ENCODE results near the gene DENND1A.
A peak's percentile ranks its signal among the peaks of the same experiment; 100 is the strongest.

The DENND1A gene

DNA sequence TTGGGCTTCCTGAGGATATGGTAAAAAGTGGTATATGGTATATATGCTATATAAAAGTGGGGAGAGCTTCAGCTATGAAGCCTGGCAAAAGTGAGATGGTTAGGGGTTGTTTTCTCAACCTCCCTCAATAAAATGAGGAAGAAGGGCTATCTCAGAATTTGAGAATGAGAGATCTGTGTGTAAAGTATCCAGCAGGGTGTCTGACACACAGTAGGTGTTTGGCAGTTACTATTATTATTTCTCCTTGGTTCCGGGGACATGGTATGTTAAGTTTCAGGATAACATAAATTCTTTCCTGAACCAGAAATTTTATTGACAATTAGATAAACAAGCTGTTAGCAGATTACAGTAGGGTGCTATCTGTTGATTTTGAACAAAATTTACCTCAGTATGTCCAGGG lies 94.1 kb downstream of the DENND1A start:
- Histone ChIP-seq H3K4me3 (ENCODE audit: low read length in 2 of 2) (no peak overlapping the region), H3K79me1 (ENCODE audit: low read depth, low read length) (peaks cover 5% of the 10 kb centered on the region), H4K8ac (ENCODE audit: low read depth, low read length) (no peak overlapping the region), H4K91ac (ENCODE audit: low read depth, low read length, poor library complexity) (no peak overlapping the region), H3K27me3 (ENCODE audit: control insufficient read depth in 3 of 3, insufficient read depth in 3 of 3, low read depth in 1 of 3, low read length in 3 of 3) (no peaks in the 10 kb centered on the region), H3K14ac (ENCODE audit: low read length) (no peak overlapping the region), H3K27ac (replicated peaks; ENCODE audit: low read length) (no peak overlapping the region), H3K4me1 (ENCODE audit: control insufficient read depth in 2 of 2, insufficient read depth in 1 of 2, low read depth in 1 of 2, low read length in 2 of 2) (peaks cover 5 to 8% of the 10 kb centered on the region in 2 donors), H3K9me3 (replicated peaks in 1 of 2; ENCODE audit: control insufficient read depth in 2 of 2, insufficient read depth in 1 of 2, low read depth in 1 of 2, low read length in 2 of 2) (peaks cover 0 to 1% of the 10 kb centered on the region in 2 donors), H3K9ac (ENCODE audit: low read depth, low read length, poor library complexity) (no peak overlapping the region), H2BK15ac (ENCODE audit: low read length) (no peak overlapping the region), H3K18ac (ENCODE audit: low read length) (no peak overlapping the region), H2AK5ac (ENCODE audit: low read depth, low read length) (no peak overlapping the region), H3K23ac (ENCODE audit: low read depth, low read length, poor library complexity) (no peak overlapping the region), H3K36me3 (replicated peaks in 1 of 2; ENCODE audit: control insufficient read depth in 2 of 2, insufficient read depth in 2 of 2, low read length in 2 of 2) (no peaks in the 10 kb centered on the region), H2BK12ac (ENCODE audit: low read length) (no peak overlapping the region), H2BK5ac (ENCODE audit: low read length) (no peak overlapping the region), H2BK120ac (ENCODE audit: low read depth, low read length) (no peak overlapping the region), H3K4ac (ENCODE audit: low read length) (no peak overlapping the region), H2AFZ (ENCODE audit: low read length) (no peak overlapping the region), H3K4me2 (ENCODE audit: insufficient read depth, low read length, poor library complexity, severe bottlenecking) (no peak overlapping the region)
- DNase-seq (ENCODE audit: low spot score), result no peak
- WGBS, 2 donors (ENCODE audit: extremely low coverage in 2 of 2, insufficient read length in 2 of 2, insufficient replicate concordance in 1 of 2), result no CpG with 5 or more reads among the region's 1 CpG

DNA sequence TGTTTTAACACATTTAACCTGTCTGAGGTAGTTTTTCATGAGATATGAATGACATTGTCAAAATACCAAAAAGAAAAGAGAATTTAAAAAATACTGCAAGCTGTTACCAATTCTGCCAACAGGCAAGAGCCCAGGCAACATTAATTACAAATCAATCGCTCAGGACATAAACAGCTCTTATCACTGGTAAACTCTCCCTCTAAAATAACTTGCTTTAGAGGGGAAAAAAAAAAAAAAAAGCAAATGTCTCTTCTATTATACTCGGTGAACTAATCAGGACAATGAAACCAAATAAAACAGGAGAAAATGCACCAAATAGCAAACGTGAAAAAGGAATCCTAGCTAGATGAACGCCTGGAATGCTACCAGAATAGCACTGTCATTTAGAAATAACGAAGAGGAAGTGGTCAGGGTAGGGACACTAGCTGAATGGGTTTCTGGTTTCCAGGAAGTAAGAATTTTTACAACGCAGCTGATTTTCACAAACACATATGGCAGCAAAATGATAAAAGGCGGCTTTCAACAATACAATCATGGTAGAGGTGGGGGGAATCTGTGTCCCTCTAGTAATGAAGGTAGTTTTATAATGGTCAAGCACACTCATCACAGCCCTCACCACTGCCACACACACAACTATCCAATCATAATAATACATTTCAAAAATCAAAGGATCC lies 94.9 kb downstream of the DENND1A start:
- Histone ChIP-seq H3K14ac (ENCODE audit: low read length) (no peak overlapping the region), H3K4me1 (ENCODE audit: control insufficient read depth in 2 of 2, insufficient read depth in 1 of 2, low read depth in 1 of 2, low read length in 2 of 2) (peaks cover 5 to 8% of the 10 kb centered on the region in 2 donors), H2AFZ (ENCODE audit: low read length) (no peak overlapping the region), H3K79me1 (ENCODE audit: low read depth, low read length) (peaks cover 5% of the 10 kb centered on the region), H3K4me2 (ENCODE audit: insufficient read depth, low read length, poor library complexity, severe bottlenecking) (no peak overlapping the region), H2BK12ac (ENCODE audit: low read length) (no peak overlapping the region), H3K23ac (ENCODE audit: low read depth, low read length, poor library complexity) (no peak overlapping the region), H4K91ac (ENCODE audit: low read depth, low read length, poor library complexity) (no peak overlapping the region), H3K4ac (ENCODE audit: low read length) (no peak overlapping the region), H3K4me3 (ENCODE audit: low read length in 2 of 2) (no peak overlapping the region), H2AK5ac (ENCODE audit: low read depth, low read length) (no peak overlapping the region), H2BK5ac (ENCODE audit: low read length) (no peak overlapping the region), H4K8ac (ENCODE audit: low read depth, low read length) (no peak overlapping the region), H3K36me3 (replicated peaks in 1 of 2; ENCODE audit: control insufficient read depth in 2 of 2, insufficient read depth in 2 of 2, low read length in 2 of 2) (no peaks in the 10 kb centered on the region), H2BK120ac (ENCODE audit: low read depth, low read length) (no peak overlapping the region), H3K9me3 (replicated peaks in 1 of 2; ENCODE audit: control insufficient read depth in 2 of 2, insufficient read depth in 1 of 2, low read depth in 1 of 2, low read length in 2 of 2) (peaks cover 1 to 2% of the 10 kb centered on the region in 2 donors), H2BK15ac (ENCODE audit: low read length) (no peak overlapping the region), H3K27ac (replicated peaks; ENCODE audit: low read length) (peak overlapping the region; percentile 52), H3K9ac (ENCODE audit: low read depth, low read length, poor library complexity) (no peak overlapping the region), H3K18ac (ENCODE audit: low read length) (no peak overlapping the region), H3K27me3 (ENCODE audit: control insufficient read depth in 3 of 3, insufficient read depth in 3 of 3, low read depth in 1 of 3, low read length in 3 of 3) (no peaks in the 10 kb centered on the region)
- WGBS, 2 donors (ENCODE audit: extremely low coverage in 2 of 2, insufficient read length in 2 of 2, insufficient replicate concordance in 1 of 2), result no CpG with 5 or more reads among the region's 7 CpGs
- peak; percentile 17 for DNase-seq (ENCODE audit: low spot score)

DNA sequence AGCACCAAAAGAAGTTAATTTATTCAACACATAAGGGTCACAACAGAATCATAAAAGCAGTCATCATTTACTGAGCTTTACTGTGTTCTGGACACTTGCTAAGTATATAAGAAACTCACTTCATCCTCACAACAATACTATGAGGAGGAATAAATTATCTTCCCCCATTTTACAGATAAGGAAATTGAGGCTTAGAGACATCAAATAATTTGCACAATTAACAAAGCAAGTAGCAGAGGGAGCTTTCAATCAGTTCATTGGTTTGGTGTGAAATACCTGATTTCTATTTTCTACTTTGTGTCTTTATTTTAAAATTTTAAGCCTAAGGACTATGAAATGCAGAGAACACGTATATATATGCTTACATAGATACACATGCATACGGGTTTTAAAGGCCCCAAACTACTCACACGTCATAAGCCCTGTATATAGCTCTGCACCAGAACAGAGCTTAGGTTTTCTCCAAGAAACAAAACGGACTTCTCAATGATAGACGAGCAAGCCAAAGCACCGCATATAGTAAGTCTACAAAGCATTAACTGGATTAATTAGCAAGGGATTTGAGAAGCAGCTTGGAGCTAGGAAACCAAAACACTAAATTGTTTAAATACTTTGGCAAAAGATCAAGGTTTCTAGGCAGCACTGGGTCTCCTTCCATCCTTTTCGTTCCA lies 95.6 kb downstream of the DENND1A start:
- Histone ChIP-seq H3K27me3 (ENCODE audit: control insufficient read depth in 3 of 3, insufficient read depth in 3 of 3, low read depth in 1 of 3, low read length in 3 of 3) (no peaks in the 10 kb centered on the region), H3K9ac (ENCODE audit: low read depth, low read length, poor library complexity) (no peak overlapping the region), H3K4me3 (ENCODE audit: low read length in 2 of 2) (no peak overlapping the region), H2BK120ac (ENCODE audit: low read depth, low read length) (no peak overlapping the region), H4K91ac (ENCODE audit: low read depth, low read length, poor library complexity) (no peak overlapping the region), H3K36me3 (replicated peaks in 1 of 2; ENCODE audit: control insufficient read depth in 2 of 2, insufficient read depth in 2 of 2, low read length in 2 of 2) (no peaks in the 10 kb centered on the region), H3K4me1 (ENCODE audit: control insufficient read depth in 2 of 2, insufficient read depth in 1 of 2, low read depth in 1 of 2, low read length in 2 of 2) (peaks cover 5 to 8% of the 10 kb centered on the region in 2 donors), H2BK5ac (ENCODE audit: low read length) (no peak overlapping the region), H3K14ac (ENCODE audit: low read length) (no peak overlapping the region), H2AK5ac (ENCODE audit: low read depth, low read length) (no peak overlapping the region), H3K23ac (ENCODE audit: low read depth, low read length, poor library complexity) (no peak overlapping the region), H4K8ac (ENCODE audit: low read depth, low read length) (no peak overlapping the region), H3K4ac (ENCODE audit: low read length) (no peak overlapping the region), H3K79me1 (ENCODE audit: low read depth, low read length) (peaks cover 5% of the 10 kb centered on the region), H2BK12ac (ENCODE audit: low read length) (no peak overlapping the region), H2BK15ac (ENCODE audit: low read length) (no peak overlapping the region), H3K18ac (ENCODE audit: low read length) (no peak overlapping the region), H3K9me3 (replicated peaks in 1 of 2; ENCODE audit: control insufficient read depth in 2 of 2, insufficient read depth in 1 of 2, low read depth in 1 of 2, low read length in 2 of 2) (peaks cover 1 to 9% of the 10 kb centered on the region in 2 donors), H3K4me2 (ENCODE audit: insufficient read depth, low read length, poor library complexity, severe bottlenecking) (no peak overlapping the region), H2AFZ (ENCODE audit: low read length) (no peak overlapping the region), H3K27ac (replicated peaks; ENCODE audit: low read length) (peak overlapping the region; percentile 52)
- DNase-seq (ENCODE audit: low spot score), result peak; percentile 23
- no CpG with 5 or more reads among the region's 7 CpGs for WGBS, 2 donors (ENCODE audit: extremely low coverage in 2 of 2, insufficient read length in 2 of 2, insufficient replicate concordance in 1 of 2)

DNA sequence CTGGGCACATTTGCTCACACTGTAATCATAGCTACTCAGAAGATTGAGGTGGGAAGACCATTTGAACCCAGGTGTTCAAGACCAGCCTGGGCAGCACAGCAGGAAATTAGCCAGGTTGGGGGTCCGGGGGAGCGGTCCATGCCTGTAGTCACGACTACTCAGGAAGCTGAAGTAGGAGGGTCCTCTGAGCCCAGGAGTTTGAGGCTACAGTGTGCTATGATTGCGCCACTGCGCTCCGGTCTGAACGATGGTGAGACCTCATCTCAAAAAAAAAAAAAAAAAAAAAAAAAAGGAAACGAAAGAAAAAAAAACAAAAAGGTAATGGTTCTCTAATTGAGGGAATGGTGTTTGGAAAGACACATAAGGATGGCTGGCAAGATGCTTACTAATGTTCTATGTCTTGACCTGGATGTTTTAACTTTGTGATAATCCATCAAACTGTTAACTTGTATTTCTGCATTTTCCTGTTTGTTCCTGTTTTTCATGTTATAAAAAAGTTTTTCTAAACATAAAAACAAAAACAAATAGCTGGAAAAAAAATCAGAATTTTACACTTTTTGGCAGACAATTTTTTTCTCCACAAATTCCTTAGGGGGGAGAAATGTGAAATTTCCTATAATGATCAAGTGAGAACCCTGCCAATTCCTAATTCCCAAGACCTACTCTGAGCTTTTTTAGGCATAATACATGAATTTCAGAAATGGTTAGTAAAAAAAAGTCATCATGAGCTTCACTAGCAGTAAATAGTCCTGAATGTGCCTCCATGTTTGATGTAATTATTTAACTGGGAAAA lies 96.9 kb downstream of the DENND1A start:
- H3K18ac ChIP-seq (ENCODE audit: low read length), result peak overlapping the region; percentile 74
- no peak overlapping the region for H3K23ac ChIP-seq (ENCODE audit: low read depth, low read length, poor library complexity)

More for the DNA sequence above, 96.9 kb downstream of the DENND1A start:
- no peak overlapping the region for H2BK5ac ChIP-seq (ENCODE audit: low read length)
- peaks cover 5% of the 10 kb centered on the region for H3K79me1 ChIP-seq (ENCODE audit: low read depth, low read length)
- no peak overlapping the region for H2BK12ac ChIP-seq (ENCODE audit: low read length)
- H3K14ac ChIP-seq (ENCODE audit: low read length), result no peak overlapping the region
- H2AFZ ChIP-seq (ENCODE audit: low read length), result no peak overlapping the region
- no peak overlapping the region for H3K4me2 ChIP-seq (ENCODE audit: insufficient read depth, low read length, poor library complexity, severe bottlenecking)
- no peak overlapping the region for H2AK5ac ChIP-seq (ENCODE audit: low read depth, low read length)
- no peak overlapping the region for H4K8ac ChIP-seq (ENCODE audit: low read depth, low read length)
- no peaks in the 10 kb centered on the region for H3K36me3 ChIP-seq (replicated peaks in 1 of 2; ENCODE audit: control insufficient read depth in 2 of 2, insufficient read depth in 2 of 2, low read length in 2 of 2)
- WGBS, 2 donors (ENCODE audit: extremely low coverage in 2 of 2, insufficient read length in 2 of 2, insufficient replicate concordance in 1 of 2), result no CpG with 5 or more reads among the region's 8 CpGs
- H3K4ac ChIP-seq (ENCODE audit: low read length), result no peak overlapping the region
- H2BK120ac ChIP-seq (ENCODE audit: low read depth, low read length), result no peak overlapping the region
- H4K91ac ChIP-seq (ENCODE audit: low read depth, low read length, poor library complexity), result no peak overlapping the region
- no peaks in the 10 kb centered on the region for H3K27me3 ChIP-seq (ENCODE audit: control insufficient read depth in 3 of 3, insufficient read depth in 3 of 3, low read depth in 1 of 3, low read length in 3 of 3)
- peaks cover 4 to 5% of the 10 kb centered on the region in 2 donors for H3K4me1 ChIP-seq (ENCODE audit: control insufficient read depth in 2 of 2, insufficient read depth in 1 of 2, low read depth in 1 of 2, low read length in 2 of 2)
- no peak overlapping the region for H3K4me3 ChIP-seq (ENCODE audit: low read length in 2 of 2)
- peaks cover 0 to 20% of the 10 kb centered on the region in 2 donors for H3K9me3 ChIP-seq (replicated peaks in 1 of 2; ENCODE audit: control insufficient read depth in 2 of 2, insufficient read depth in 1 of 2, low read depth in 1 of 2, low read length in 2 of 2)
- no peak overlapping the region for H3K27ac ChIP-seq (replicated peaks; ENCODE audit: low read length)
- no peak for DNase-seq (ENCODE audit: low spot score)
- no peak overlapping the region for H3K9ac ChIP-seq (ENCODE audit: low read depth, low read length, poor library complexity)
- H2BK15ac ChIP-seq (ENCODE audit: low read length), result no peak overlapping the region

Data from neuronal stem cell (in vitro differentiated cells).